K562 (cell line): ENCODE measurements around the gene TRERF1. TPM values are rescaled to one million over a fixed set of nuclear protein-coding genes. Genes with fewer than 3 reads are reported as not detected.

Source experiments
- ATAC-seq: fragments of 200-7000 bp; cut with Tn5 transposase; 3 replicates; pipeline ENCODE4 v1.9.1; 2020; ENCODE audit warnings: moderate library complexity
- BruUV-seq: library from RNA; stranded (reverse); fragments of 400-500 nt; replicated peaks from 2 replicates; lab custom pipeline; 2021; lab: Mats Ljungman, UMichigan
- CTCF ChIA-PET: fragments of 300-600 bp; formaldehyde crosslinking; extraction: SDS; loops from one replicate; lab custom pipeline; 2021; ENCODE audit warnings: low intra/inter-chr PET ratio; lab: Yijun Ruan, JAX
- POLR2A ChIA-PET: fragments of 300-600, 350-650 bp; sonication (Branson Sonifier 250); formaldehyde crosslinking; extraction: SDS; loops from one replicate; lab custom pipeline; 2021; ENCODE audit warnings: antibody characterized with exemption, inconsistent platforms; lab: Yijun Ruan, JAX
- DNase-seq, 4 experiments: peaks; one replicate each; pipeline versions ENCODE4 v3.0.0 to v3.0.0-alpha.2; 2011 to 2018; ENCODE audit warnings: low spot score in 3 of 4, mixed read lengths in 3 of 4; ENCODE audit errors: extremely low read depth in 1 of 4
- FAIRE-seq: peaks from 2 replicates; lab custom pipeline; 2011; peaks lifted over from hg19 to GRCh38; lab: Jason Lieb, UNC
- H2AFZ ChIP-seq: 2 replicates; pipeline ENCODE4 v1.6.0; 2011; ENCODE audit warnings: low read depth, low read length, control low read depth, inconsistent platforms
- H3K27ac ChIP-seq: fragments of 200-600 bp; 3 replicates; pipeline ENCODE4 v1.8.0; 2011; ENCODE audit warnings: low read depth, mild to moderate bottlenecking, control low read depth, inconsistent platforms, low read length, moderate library complexity, mixed read lengths; ENCODE audit errors: extremely low read depth
- H3K27me3 ChIP-seq, 2 experiments: fragments of 300-600 bp in 1 of 2; 2 replicates in 1 of 2; 3 replicates in 1 of 2; pipeline versions ENCODE4 v1.6.0 to v1.8.0; 2011; ENCODE audit warnings: inconsistent platforms in 2 of 2, low read length in 2 of 2, mild to moderate bottlenecking in 1 of 2, mixed read lengths in 1 of 2, moderate library complexity in 1 of 2; ENCODE audit not compliant: control insufficient read depth in 2 of 2, insufficient read depth in 2 of 2
- H3K36me3 ChIP-seq: fragments of 300-600 bp; 3 replicates; pipeline ENCODE4 v1.8.0; 2011; ENCODE audit warnings: mild to moderate bottlenecking, low read length, inconsistent platforms; ENCODE audit not compliant: control insufficient read depth, insufficient read depth
- H3K4me1 ChIP-seq, 2 experiments: fragments of 200-600 bp in 1 of 2; replicated peaks in 1 of 2; 2 replicates in 1 of 2; 3 replicates in 1 of 2; pipeline versions ENCODE4 v1.5.1 to v1.8.0; 2011; ENCODE audit warnings: inconsistent platforms in 2 of 2, low read length in 2 of 2, mild to moderate bottlenecking in 1 of 2, mixed read lengths in 1 of 2, moderate library complexity in 1 of 2; ENCODE audit not compliant: control insufficient read depth in 2 of 2, insufficient read depth in 2 of 2
- H3K4me2 ChIP-seq: 2 replicates; pipeline ENCODE4 v1.6.1; 2011; ENCODE audit warnings: low read length, control low read depth, inconsistent platforms, mixed read lengths; ENCODE audit not compliant: insufficient read depth
- H3K4me3 ChIP-seq: fragments of 200-600 bp; sonication (generic), shearing (Covaris generic); 2 replicates; pipeline ENCODE4 v1.5.1; 2016; ENCODE audit warnings: control low read depth, inconsistent platforms
- H3K79me2 ChIP-seq: fragments of 200-600 bp; 3 replicates; pipeline ENCODE4 v1.8.0; 2011; ENCODE audit warnings: low read length, inconsistent platforms; ENCODE audit not compliant: control insufficient read depth, insufficient read depth
- H3K9ac ChIP-seq, 2 experiments: 2 replicates each; pipeline versions ENCODE4 v1.6.0 to v1.6.1; 2011; ENCODE audit warnings: low read depth in 2 of 2, low read length in 2 of 2, control low read depth in 1 of 2, inconsistent platforms in 1 of 2, mild to moderate bottlenecking in 1 of 2, mixed read lengths in 1 of 2; ENCODE audit not compliant: insufficient read depth in 1 of 2
- H3K9me1 ChIP-seq: one replicate; pipeline ENCODE4 v1.6.0; 2011; ENCODE audit warnings: inconsistent platforms, mild to moderate bottlenecking, low read length, moderate library complexity; ENCODE audit not compliant: control insufficient read depth, insufficient read depth
- H3K9me3 ChIP-seq: replicated peaks from 2 replicates; pipeline ENCODE4 v1.5.1; 2011; ENCODE audit warnings: low read depth, low read length, inconsistent platforms; ENCODE audit not compliant: control insufficient read depth, insufficient read depth
- H4K20me1 ChIP-seq: replicated peaks from 2 replicates; pipeline ENCODE4 v1.6.1; 2011; ENCODE audit warnings: low read length, inconsistent platforms, mixed read lengths; ENCODE audit not compliant: control insufficient read depth, insufficient read depth
- BDP1 ChIP-seq: IDR thresholded peaks from 3 replicates; pipeline ENCODE4 v1.6.1; 2011; ENCODE audit not compliant: insufficient read length, insufficient read depth
- CBX5 ChIP-seq: IDR thresholded peaks from 2 replicates; pipeline ENCODE4 v1.6.1; 2014; ENCODE audit warnings: low read depth, borderline replicate concordance
- DNMT1 ChIP-seq: fragments of 450-650 bp; IDR thresholded peaks from 2 replicates; pipeline ENCODE4 v1.6.1; 2016; ENCODE audit warnings: antibody characterized with exemption, mild to moderate bottlenecking
- HDGF ChIP-seq: fragments of 450-650 bp; IDR thresholded peaks from 2 replicates; pipeline ENCODE4 v1.6.1; 2016
- ILK ChIP-seq: fragments of 450-650 bp; IDR thresholded peaks from 2 replicates; pipeline ENCODE4 v1.6.1; 2016; ENCODE audit warnings: missing genetic modification characterization, low read depth, mild to moderate bottlenecking, missing compliant biosample characterization, moderate library complexity, borderline replicate concordance
- MTA1 ChIP-seq: fragments of 450-650 bp; IDR thresholded peaks from 2 replicates; pipeline ENCODE4 v1.6.1; 2017; ENCODE audit warnings: borderline replicate concordance
- NCOA2 ChIP-seq, 2 experiments: fragments of 450-650 bp; IDR thresholded peaks; 2 replicates each; pipeline ENCODE4 v1.6.1; 2018; ENCODE audit warnings: mild to moderate bottlenecking in 2 of 2, moderate library complexity in 1 of 2; ENCODE audit not compliant: partially characterized antibody in 2 of 2
- NEUROD1 ChIP-seq: fragments of 150-350 bp; IDR thresholded peaks from 2 replicates; pipeline ENCODE4 v1.6.1; 2014; ENCODE audit warnings: borderline replicate concordance, low read length, low read depth; ENCODE audit not compliant: partially characterized antibody
- NFIX ChIP-seq: fragments of 250-450 bp; sonication (Bioruptor Pico); IDR thresholded peaks from 2 replicates; pipeline ENCODE4 v1.4.0; 2020; ENCODE audit warnings: low read depth, mild to moderate bottlenecking, moderate library complexity
- NUFIP1 ChIP-seq: fragments of 450-650 bp; IDR thresholded peaks from 2 replicates; pipeline ENCODE4 v1.6.1; 2018; ENCODE audit not compliant: partially characterized antibody
- RBFOX2 ChIP-seq: fragments of 200-400 bp; formaldehyde crosslinking; IDR thresholded peaks from 2 replicates; pipeline ENCODE4 v1.6.1; 2017; ENCODE audit warnings: low read depth, mild to moderate bottlenecking, low read length, moderate library complexity
- ZEB2 ChIP-seq: fragments of 450-650 bp; IDR thresholded peaks from 2 replicates; pipeline ENCODE4 v1.6.1; 2016
- ZNF589 ChIP-seq: fragments of 200-800 bp; sonication (Bioruptor generic); IDR thresholded peaks from 2 replicates; pipeline ENCODE4 v1.6.1; 2016; ENCODE audit warnings: low read depth, missing genetic modification characterization, missing compliant biosample characterization
- ZNF696 ChIP-seq: fragments of 250-450 bp; sonication (Bioruptor Pico); conservative IDR thresholded peaks from 2 replicates; pipeline ENCODE4 v1.4.0; 2020; ENCODE audit warnings: mild to moderate bottlenecking, moderate library complexity
- WGBS: fragments of 100-300 bp; shearing (Covaris generic); methylation state at CpG from one replicate; pipeline ENCODE4 v1.1.6; 2016; ENCODE audit warnings: low coverage, mixed read lengths; ENCODE audit not compliant: insufficient coverage; ENCODE audit errors: missing lambda C conversion rate; 5-methylcytosine and 5-hydroxymethylcytosine counted together
- in situ Hi-C: fragments of 300-500 bp; cut with MboI; formaldehyde crosslinking; loops from 4 replicates; pipeline ENCODE4 v1.15.0; 2018; ENCODE audit warnings: inconsistent platforms, mixed read lengths
- intact Hi-C: fragments of 100-400 bp; cut with micrococcal nuclease; formaldehyde crosslinking; loops from 2 replicates; pipeline ENCODE4 v1.14.2; 2022
- polyA plus RNA-seq, 8 experiments: library from polyadenylated mRNA; depleted of rRNA in 4 of 8; stranded (reverse) in 5 of 8; unstranded in 3 of 8; fragments of >200 nt; fragmentation: Nextera tagmentation in 2 of 8; fragmentation: Illumina TruSeq in 1 of 8; extraction: Ambion mirVana in 2 of 8; extraction: Trizol in 1 of 8; gene quantifications; 2 replicates each; pipeline versions ENCODE4 v1.2.1 to v1.2.3, GENCODE V29; 2011 to 2014; ENCODE audit warnings: inconsistent platforms in 1 of 8, missing spikeins in 1 of 8
- total RNA-seq, 7 experiments: library from RNA; depleted of rRNA in 6 of 7; stranded (reverse); fragments of >200 nt in 6 of 7; fragmentation: Illumina TruSeq in 2 of 7; extraction: Trizol in 2 of 7; gene quantifications; 2 replicates each; pipeline versions ENCODE4 v1.2.1 to v1.2.3, GENCODE V29; 2011 to 2021; ENCODE audit warnings: low replicate concordance in 1 of 7

The TRERF1 gene
- total and polyA plus RNA-seq, 9 of the 15 experiments (the other 6 are each of a cell fraction or from before 2014, with no cell fraction given), result 0.04 to 0.20 (median 0.07) TPM; not detected in 3

- ATAC-seq, result no peak
- 0% methylated on average over 2 of the region's 2 CpGs for WGBS
- no peaks in the 10 kb centered on the region for H3K79me2 ChIP-seq
- H3K27me3 ChIP-seq, result peaks cover 7 to 23% of the 10 kb centered on the region in 2 experiments; a peak in 3 of 5 replicates
- in situ Hi-C loops, result no loop called here
- no peaks in the 10 kb centered on the region for H3K4me1 ChIP-seq
- H3K4me2 ChIP-seq, result no peak overlapping the region
- TF ChIP-seq HDGF, result no peak
- no peak for TF ChIP-seq NCOA2 (IDR thresholded peaks at IDR 0.05; ENCODE audit: partially characterized antibody in 2 of 2)
- TF ChIP-seq ZNF589 (CRISPR knock-in tag), result no peak
- TF ChIP-seq ILK (tag), result no peak
- TF ChIP-seq NUFIP1, result no peak
- TF ChIP-seq BDP1, result no peak
- TF ChIP-seq MTA1, result no peak
- TF ChIP-seq ZEB2, result no peak
- no peak for TF ChIP-seq ZNF696 (CRISPR knock-in tag)
- no peak for TF ChIP-seq RBFOX2
- no peak for TF ChIP-seq NEUROD1
- no peak for TF ChIP-seq DNMT1
- no peak for TF ChIP-seq CBX5
- TF ChIP-seq NFIX (CRISPR knock-in tag), result no peak
- no peak for DNase-seq
- H3K4me3 ChIP-seq, result no peak overlapping the region
- no peaks in the 10 kb centered on the region for H3K9me3 ChIP-seq
- H4K20me1 ChIP-seq, result no peaks in the 10 kb centered on the region
- no peak overlapping the region for H3K9ac ChIP-seq
- BruUV-seq, result no TSS peak
- no peak overlapping the region for H3K27ac ChIP-seq
- no peaks in the 10 kb centered on the region for H3K9me1 ChIP-seq
- ChIA-PET POLR2A (interaction anchor here (1.2 kb wide), 1 partner anchor 21 kb away, joined by 3 read pairs; no protein-coding TSS in a partner anchor), CTCF (no interaction called here)
- H3K36me3 ChIP-seq, result no peaks in the 10 kb centered on the region
- no peak overlapping the region for H2AFZ ChIP-seq
- intact Hi-C loops, result no loop called here
- no peak for FAIRE-seq
Measured at GRCh38 chr6:42426191-42426590, 25.5 kb downstream of the TRERF1 start.
